ENCODE results near the gene PRIMA1. TPM values are rescaled to one million over a fixed set of nuclear protein-coding genes. Genes with fewer than 3 reads are reported as not detected.

Gene PRIMA1
- total RNA-seq, 1 donor, result not detected

- no peaks in the 10 kb centered on the region for H3K9me3 ChIP-seq (ENCODE audit: low read depth, low read length)
- no peaks in the 10 kb centered on the region for H3K36me3 ChIP-seq (ENCODE audit: insufficient read depth, low read length)
- H4K20me1 ChIP-seq (ENCODE audit: insufficient read depth, low read length), result no peaks in the 10 kb centered on the region
- no peak for TF ChIP-seq CTCF (IDR thresholded peaks at IDR 0.05; ENCODE audit: extremely low read depth, low read depth, low read length)
- DNase-seq (ENCODE audit: insufficient read length, low spot score, missing footprints), result no peak
- no peak overlapping the region for H2AFZ ChIP-seq (ENCODE audit: low read length)
- no peaks in the 10 kb centered on the region for H3K4me1 ChIP-seq (ENCODE audit: insufficient read depth, low read length)
- H3K27me3 ChIP-seq (ENCODE audit: insufficient read depth, low read length), result no peaks in the 10 kb centered on the region
- H3K4me3 ChIP-seq (ENCODE audit: insufficient read depth, low read length), result no peak overlapping the region
- H3K79me2 ChIP-seq (ENCODE audit: insufficient read depth, low read length), result no peaks in the 10 kb centered on the region
- H3K27ac ChIP-seq (ENCODE audit: low read depth, low read length), result no peak overlapping the region
- no peak overlapping the region for H3K4me2 ChIP-seq (ENCODE audit: insufficient read depth, low read length)
Measured at GRCh38 chr14:93688239-93688666, 100.0 kb downstream of the PRIMA1 start.

DNA sequence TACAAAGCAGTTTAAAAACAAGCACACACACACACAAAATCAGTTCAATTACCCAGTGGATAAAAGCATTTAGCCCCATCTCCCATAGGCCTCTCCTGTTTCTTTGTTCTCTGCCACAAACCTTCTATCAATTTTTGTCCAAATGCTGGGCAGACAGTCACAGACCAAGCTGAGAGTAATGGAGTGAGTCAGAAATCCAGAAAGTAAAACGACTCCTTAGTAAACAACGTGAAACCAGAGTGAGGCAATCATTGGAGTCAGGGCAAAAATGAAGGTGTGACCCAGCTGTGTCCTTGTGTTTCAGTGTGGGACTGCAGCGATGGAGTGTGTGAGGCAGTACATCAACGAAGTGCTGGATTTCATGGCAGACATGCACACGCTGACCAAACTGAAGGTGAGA is 102.0 kb downstream of the PRIMA1 start:
- Histone ChIP-seq H3K27ac (ENCODE audit: low read depth, low read length) (no peak overlapping the region), H3K4me2 (ENCODE audit: insufficient read depth, low read length) (no peak overlapping the region), H3K9me3 (ENCODE audit: low read depth, low read length) (no peaks in the 10 kb centered on the region), H4K20me1 (ENCODE audit: insufficient read depth, low read length) (no peaks in the 10 kb centered on the region), H3K79me2 (ENCODE audit: insufficient read depth, low read length) (no peaks in the 10 kb centered on the region), H2AFZ (ENCODE audit: low read length) (no peak overlapping the region), H3K4me1 (ENCODE audit: insufficient read depth, low read length) (no peaks in the 10 kb centered on the region), H3K4me3 (ENCODE audit: insufficient read depth, low read length) (no peak overlapping the region), H3K36me3 (ENCODE audit: insufficient read depth, low read length) (no peaks in the 10 kb centered on the region), H3K27me3 (ENCODE audit: insufficient read depth, low read length) (no peaks in the 10 kb centered on the region)
- TF ChIP-seq CTCF (IDR thresholded peaks at IDR 0.05; ENCODE audit: extremely low read depth, low read depth, low read length), result no peak
- DNase-seq (ENCODE audit: insufficient read length, low spot score, missing footprints), result no peak

DNA sequence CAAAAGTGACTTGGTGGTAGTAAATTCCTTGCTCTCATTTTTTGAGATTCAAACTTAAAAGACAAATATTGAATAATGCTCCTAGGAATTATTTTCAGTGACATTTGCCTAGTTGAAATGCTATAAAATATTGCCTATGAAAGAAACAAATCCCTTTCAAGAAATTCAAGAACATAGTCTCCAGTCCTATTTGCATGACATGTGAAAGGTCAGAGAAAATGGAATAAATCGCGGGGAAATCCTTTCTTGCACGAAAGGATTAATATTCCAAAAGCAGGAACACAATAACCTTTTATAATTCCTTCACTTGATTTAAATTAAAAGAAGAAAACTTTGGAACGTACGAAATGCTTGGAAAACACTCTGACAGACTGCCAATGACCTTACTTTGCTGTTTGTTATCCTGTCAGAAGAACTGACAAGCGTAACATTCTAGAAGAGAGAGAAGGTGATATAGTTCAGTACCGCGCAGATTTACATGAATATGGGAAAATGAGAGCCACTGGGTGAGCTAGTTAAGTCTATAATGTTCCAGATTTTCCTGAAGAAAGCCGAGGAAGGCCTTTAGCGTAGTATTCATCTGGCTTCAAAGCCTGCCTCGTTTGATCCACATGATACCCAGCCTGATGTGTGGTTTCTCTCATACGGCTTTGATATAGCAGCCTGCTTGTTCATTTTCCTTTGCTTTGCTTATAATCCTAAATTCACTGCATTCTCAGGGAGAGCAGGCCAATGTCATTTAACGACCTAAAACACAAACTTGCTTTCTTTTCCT is 103.0 kb downstream of the PRIMA1 start:
- Histone ChIP-seq H3K79me2 (ENCODE audit: insufficient read depth, low read length) (no peaks in the 10 kb centered on the region), H3K4me2 (ENCODE audit: insufficient read depth, low read length) (no peak overlapping the region), H3K9me3 (ENCODE audit: low read depth, low read length) (no peaks in the 10 kb centered on the region)

More for the DNA sequence above, 103.0 kb downstream of the PRIMA1 start:
- H3K4me3 ChIP-seq (ENCODE audit: insufficient read depth, low read length), result no peak overlapping the region
- no peak for DNase-seq (ENCODE audit: insufficient read length, low spot score, missing footprints)
- no peaks in the 10 kb centered on the region for H3K36me3 ChIP-seq (ENCODE audit: insufficient read depth, low read length)
- H3K27me3 ChIP-seq (ENCODE audit: insufficient read depth, low read length), result no peaks in the 10 kb centered on the region
- H3K27ac ChIP-seq (ENCODE audit: low read depth, low read length), result no peak overlapping the region
- H4K20me1 ChIP-seq (ENCODE audit: insufficient read depth, low read length), result no peaks in the 10 kb centered on the region
- TF ChIP-seq CTCF (IDR thresholded peaks at IDR 0.05; ENCODE audit: extremely low read depth, low read depth, low read length), result no peak
- no peak overlapping the region for H2AFZ ChIP-seq (ENCODE audit: low read length)
- H3K4me1 ChIP-seq (ENCODE audit: insufficient read depth, low read length), result no peaks in the 10 kb centered on the region
